GM10248 (cell line): ENCODE data around the gene IARS2.
"Not testable (repeated sequence)": the region's sequence is repeated elsewhere in the genome, so short reads cannot be mapped to it uniquely, and the experiment has no call there.

Experiments used
- CTCF ChIA-PET: fragments of 300-600 bp; sonication (Branson Sonifier 250); formaldehyde crosslinking; extraction: SDS; loops from one replicate; lab custom pipeline; 2021; ENCODE audit warnings: antibody characterized with exemption; lab: Yijun Ruan, JAX
- POLR2A ChIA-PET: fragments of 350-650 bp; sonication (Branson Sonifier 250); formaldehyde crosslinking; extraction: SDS; loops from one replicate; lab custom pipeline; 2020; ENCODE audit warnings: antibody characterized with exemption; lab: Yijun Ruan, JAX
- DNase-seq: peaks from one replicate; pipeline ENCODE4 v3.0.0; 2012; ENCODE audit errors: extremely low spot score
- TF ChIP-seq, protein P1 (sequence below): IDR thresholded peaks from 2 replicates; pipeline ENCODE4 v1.5.1; 2012; ENCODE audit warnings: mild to moderate bottlenecking, low read depth; ENCODE audit errors: extremely low read depth, missing control alignments, control extremely low read depth

The IARS2 gene

DNA sequence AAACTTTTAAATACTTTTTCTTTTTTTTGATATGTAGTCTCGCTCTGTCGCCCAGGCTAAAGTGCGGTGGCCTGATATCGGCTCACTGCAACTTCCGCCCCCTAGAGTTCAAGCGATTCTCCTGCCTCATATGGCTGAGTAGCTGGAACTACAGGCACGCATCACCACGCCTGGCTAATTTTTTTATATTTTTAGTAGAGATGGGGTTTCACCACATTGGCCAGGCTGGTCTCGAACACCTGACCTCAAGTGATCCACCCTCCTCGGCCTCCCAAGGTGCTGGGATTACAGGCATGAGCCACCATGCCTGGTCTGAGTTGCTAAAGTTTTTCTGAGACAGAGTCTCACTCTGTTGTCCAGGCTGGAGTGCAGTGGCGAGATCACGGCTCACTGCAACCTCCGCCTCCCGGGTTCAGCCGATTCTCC is 7.7 kb upstream of the IARS2 start:
- POLR2A ChIA-PET, DNase-seq: not testable (repeated sequence)
- CTCF ChIA-PET: interaction anchor here (1.0 to 3.5 kb wide), 8 partner anchors 11 to 97 kb away, joined by 3 to 8 read pairs (median 4); no protein-coding TSS in a partner anchor
- TF ChIP-seq, protein P1, sequence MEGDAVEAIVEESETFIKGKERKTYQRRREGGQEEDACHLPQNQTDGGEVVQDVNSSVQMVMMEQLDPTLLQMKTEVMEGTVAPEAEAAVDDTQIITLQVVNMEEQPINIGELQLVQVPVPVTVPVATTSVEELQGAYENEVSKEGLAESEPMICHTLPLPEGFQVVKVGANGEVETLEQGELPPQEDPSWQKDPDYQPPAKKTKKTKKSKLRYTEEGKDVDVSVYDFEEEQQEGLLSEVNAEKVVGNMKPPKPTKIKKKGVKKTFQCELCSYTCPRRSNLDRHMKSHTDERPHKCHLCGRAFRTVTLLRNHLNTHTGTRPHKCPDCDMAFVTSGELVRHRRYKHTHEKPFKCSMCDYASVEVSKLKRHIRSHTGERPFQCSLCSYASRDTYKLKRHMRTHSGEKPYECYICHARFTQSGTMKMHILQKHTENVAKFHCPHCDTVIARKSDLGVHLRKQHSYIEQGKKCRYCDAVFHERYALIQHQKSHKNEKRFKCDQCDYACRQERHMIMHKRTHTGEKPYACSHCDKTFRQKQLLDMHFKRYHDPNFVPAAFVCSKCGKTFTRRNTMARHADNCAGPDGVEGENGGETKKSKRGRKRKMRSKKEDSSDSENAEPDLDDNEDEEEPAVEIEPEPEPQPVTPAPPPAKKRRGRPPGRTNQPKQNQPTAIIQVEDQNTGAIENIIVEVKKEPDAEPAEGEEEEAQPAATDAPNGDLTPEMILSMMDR: peak; percentile 57

DNA sequence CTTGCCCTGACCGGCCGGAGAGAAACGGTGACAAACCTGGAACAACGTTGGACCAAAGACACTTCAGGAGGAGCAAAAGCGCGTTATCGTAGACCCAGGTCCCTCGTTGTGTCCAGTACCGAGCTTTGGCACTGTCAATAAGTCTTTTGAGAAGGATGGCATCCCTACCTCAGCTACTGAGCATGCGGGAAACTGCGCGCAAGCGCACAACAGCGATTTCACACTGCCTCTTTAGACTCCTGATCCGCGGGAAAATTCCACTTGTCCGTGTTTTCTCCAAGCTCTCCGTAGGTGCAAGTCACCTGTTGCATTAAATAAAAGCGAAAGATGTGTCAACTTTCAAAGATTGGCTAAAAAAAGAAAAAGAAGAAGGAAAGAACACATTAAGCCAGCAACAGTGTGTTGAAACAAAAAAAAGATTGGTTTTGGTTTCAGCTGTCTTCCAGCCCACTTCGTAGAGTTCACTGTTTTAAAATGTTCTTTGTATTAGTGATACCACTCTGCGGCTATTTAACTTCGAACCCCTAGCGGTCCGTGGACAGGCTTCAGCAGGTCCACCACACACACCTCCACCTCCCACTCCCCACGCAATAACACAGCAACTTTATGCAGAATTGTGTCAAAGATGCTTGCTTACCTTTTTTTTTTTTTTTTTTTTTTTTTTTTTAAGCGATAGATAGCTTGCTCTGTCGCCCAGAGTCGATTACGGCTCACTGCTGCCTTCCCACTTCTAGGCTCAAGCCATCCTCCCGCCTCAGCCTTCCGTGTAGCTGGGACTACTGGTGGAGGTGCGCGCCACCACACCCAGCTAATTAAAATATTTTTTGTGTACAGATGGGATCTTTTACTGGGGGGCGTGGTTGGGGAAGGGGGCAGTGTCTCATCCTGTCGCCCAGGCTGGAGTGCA is 4.0 kb upstream of the IARS2 start, which contains the start of gene BPNT1:
Gene BPNT1 (minus strand): TSS at position 139 of the 907 bp plus-strand sequence. CDS start 9,942 bp downstream, outside the sequence.
- TF ChIP-seq, protein P1: no peak
- peak; percentile 82 for DNase-seq
- CTCF ChIA-PET: interaction anchor here (0.9 to 1.7 kb wide), 7 partner anchors 10 to 101 kb away, joined by 3 to 4 read pairs (median 3); no protein-coding TSS in a partner anchor
- POLR2A ChIA-PET: interaction anchor here (0.6 to 1.3 kb wide), 4 partner anchors 40 to 1652 kb away, joined by 3 read pairs; partner anchors contain the start of gene DUSP10

DNA sequence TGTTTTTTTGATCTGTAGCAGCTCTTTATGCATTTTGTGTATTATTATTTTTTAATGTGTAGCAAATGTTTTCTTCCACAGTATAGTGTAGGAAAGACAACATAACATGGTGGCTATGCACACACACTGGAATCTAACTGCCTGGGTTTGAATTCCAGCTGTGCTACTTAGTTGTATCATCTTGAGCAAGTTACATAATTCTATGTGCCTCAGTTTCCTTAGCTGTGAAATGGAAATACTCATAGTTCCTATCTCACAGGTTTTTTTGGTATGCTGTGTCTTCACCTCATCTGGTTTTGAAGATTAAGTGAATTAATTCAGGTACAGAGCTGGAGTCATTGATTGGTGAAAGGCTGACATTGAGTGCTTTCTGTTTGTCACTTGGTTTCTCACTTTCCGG is 1.2 kb upstream of the IARS2 start:
- no peak for DNase-seq
- TF ChIP-seq, protein P1: no peak
- POLR2A ChIA-PET: no interaction called here
- CTCF ChIA-PET: interaction anchor here (0.9 to 2.0 kb wide), 4 partner anchors 15 to 129 kb away, joined by 3 to 5 read pairs (median 4); no protein-coding TSS in a partner anchor

DNA sequence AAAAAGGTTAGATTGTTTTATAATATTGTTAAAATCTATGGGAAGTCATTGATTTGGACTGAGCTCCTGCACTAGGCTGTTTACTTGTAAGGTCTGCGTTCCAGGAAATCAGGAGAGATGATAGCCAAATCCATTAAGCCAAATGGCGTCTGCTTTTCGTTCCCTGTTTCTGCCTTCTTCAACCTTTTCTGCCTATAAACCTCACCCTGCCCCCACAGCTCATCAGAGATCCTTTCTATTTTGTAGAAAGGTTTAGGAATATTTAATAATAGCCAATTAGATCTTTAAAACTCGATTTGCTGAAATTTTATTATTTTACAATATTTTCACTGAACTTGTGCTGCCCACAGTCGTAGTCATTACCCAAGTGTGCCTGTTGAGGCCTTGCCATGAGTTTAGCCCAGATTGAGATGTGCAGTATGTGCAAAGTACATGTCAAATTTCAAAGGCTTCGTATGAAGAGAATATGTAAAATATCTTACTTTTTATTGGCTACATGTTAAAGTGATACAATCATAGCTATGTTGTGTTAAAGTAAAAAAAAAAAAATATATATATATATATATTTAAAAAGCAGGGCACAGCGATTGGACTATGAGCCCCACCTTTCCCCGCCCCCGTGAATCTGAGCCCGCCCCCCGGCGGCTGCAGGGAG is 444 bp upstream of the IARS2 start:
- ChIA-PET CTCF (interaction anchor here (0.8 to 2.0 kb wide), 6 partner anchors 16 to 103 kb away, joined by 3 to 5 read pairs (median 3); no protein-coding TSS in a partner anchor), POLR2A (no interaction called here)
- TF ChIP-seq, protein P1: no peak
- DNase-seq: no peak

DNA sequence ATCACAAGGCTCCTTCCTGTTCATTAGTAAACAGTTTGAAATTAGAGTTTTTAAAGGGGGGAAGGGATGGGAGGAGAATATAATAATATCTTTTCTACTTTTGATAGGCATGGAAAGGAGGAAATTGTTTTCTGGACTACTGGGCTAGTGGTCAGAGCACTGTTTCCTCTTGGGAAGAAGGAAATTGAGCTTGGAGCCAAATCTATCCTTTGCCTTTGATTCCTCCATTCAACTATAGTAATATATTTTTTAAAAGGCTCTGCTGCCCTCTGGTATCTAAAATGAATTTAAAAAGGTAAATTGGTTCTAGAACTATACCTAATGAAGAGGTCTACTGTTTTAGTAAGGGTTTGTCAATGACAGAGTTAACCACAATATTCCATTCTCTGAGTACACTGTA is 5.9 kb downstream of the IARS2 start:
- no peak for DNase-seq
- ChIA-PET CTCF (interaction anchor here (0.7 to 2.0 kb wide), 4 partner anchors 10 to 25 kb away, joined by 3 to 6 read pairs (median 4); partner anchors contain the start of gene BPNT1), POLR2A (no interaction called here)
- TF ChIP-seq, protein P1: no peak

DNA sequence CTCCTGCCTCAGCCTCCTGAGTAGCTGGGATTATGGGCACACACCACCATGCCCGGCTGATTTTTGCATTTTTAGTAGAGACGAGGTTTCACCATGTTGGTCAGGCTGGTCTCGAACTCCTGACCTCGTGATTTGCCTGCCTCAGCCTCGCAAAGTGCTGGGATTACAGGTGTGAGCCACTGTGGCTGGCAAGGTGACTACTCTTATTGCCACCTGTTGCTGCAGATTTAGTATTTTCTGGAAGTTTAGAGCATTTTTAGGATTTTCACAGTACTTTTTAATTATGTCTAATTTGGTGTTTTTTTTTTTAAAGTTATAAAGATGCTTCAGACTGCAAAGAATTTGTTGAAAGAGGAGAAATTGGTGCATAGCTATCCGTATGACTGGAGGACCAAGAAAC is 16.5 kb downstream of the IARS2 start:
- CTCF ChIA-PET, POLR2A ChIA-PET, DNase-seq: not testable (repeated sequence)

DNA sequence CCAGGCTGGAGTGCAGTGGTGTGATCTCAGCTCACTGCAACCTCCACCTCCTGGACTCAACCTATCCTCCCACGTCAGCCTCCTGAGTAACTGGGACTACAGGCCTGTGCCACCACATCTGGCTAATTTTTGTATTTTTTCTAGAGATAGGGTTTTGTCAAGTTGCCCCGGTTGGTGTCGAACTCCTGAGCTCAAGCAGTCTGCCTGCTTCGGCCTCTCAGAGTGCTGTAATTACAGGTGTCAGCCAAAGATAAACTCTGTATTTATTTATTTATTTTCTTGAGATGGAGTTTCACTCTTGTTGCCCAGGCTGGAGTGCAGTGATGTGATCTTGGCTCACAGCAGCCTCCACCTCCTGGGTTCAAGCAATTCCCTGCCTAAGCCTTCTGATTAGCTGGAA is 18.7 kb downstream of the IARS2 start:
- CTCF ChIA-PET: interaction anchor here (0.9 to 3.2 kb wide), 16 partner anchors 8 to 664 kb away, joined by 3 to 15 read pairs (median 4); no protein-coding TSS in a partner anchor
- POLR2A ChIA-PET, DNase-seq: not testable (repeated sequence)
